Measurements from ENCODE around the gene USP25. TPM values are rescaled to one million over a fixed set of nuclear protein-coding genes. Genes with fewer than 3 reads are reported as not detected.

Gene USP25
- total and polyA plus RNA-seq, 2 of the 8 experiments (the other 6 are each of a cell fraction or from before 2014, with no cell fraction given): 11.2 to 48.1 TPM

- H3K4me2 ChIP-seq (ENCODE audit: insufficient read depth in 1 of 2, low read depth in 2 of 2, low read length in 2 of 2): no peak overlapping the region
- ChIA-PET POLR2A (ENCODE audit: partially characterized antibody) (interaction anchor here (0.7 to 4.0 kb wide), 3 partner anchors 13 to 1084 kb away, joined by 3 to 26 read pairs (median 4); partner anchors contain the start of gene USP25), CTCF (ENCODE audit: partially characterized antibody) (interaction anchor here (0.7 to 2.1 kb wide), 3 partner anchors 9 to 186 kb away, joined by 3 to 6 read pairs (median 4); no protein-coding TSS in a partner anchor)
- H2BK5ac ChIP-seq (ENCODE audit: low read depth, low read length): no peak overlapping the region
- DNase-seq (ENCODE audit: low read depth in 1 of 2, low spot score in 2 of 2) (no peak), FAIRE-seq (no peak)
- no peak overlapping the region for H3K56ac ChIP-seq (replicated peaks; ENCODE audit: insufficient read length, low read depth, low read length)
- H3K27me3 ChIP-seq (replicated peaks in 1 of 4; ENCODE audit: control insufficient read depth in 3 of 4, extremely low read depth in 1 of 4, insufficient read depth in 3 of 4, low read length in 3 of 4): no peaks in the 10 kb centered on the region
- TF ChIP-seq CTCF (IDR thresholded peaks at IDR 0.05; ENCODE audit: control extremely low read depth in 1 of 3, insufficient read depth in 1 of 3, low read depth in 1 of 3, low read length in 3 of 3) (no peak), GABPA (IDR thresholded peaks at IDR 0.05; ENCODE audit: borderline replicate concordance, insufficient read depth, low read length) (no peak)
- H4K5ac ChIP-seq (ENCODE audit: insufficient read length, low read depth, low read length): no peak overlapping the region
- peaks cover 19 to 93% of the 10 kb centered on the region in 2 experiments for H3K79me2 ChIP-seq (ENCODE audit: control insufficient read depth in 1 of 2, insufficient read depth in 2 of 2, low read length in 2 of 2)
- WGBS, 2 experiments (ENCODE audit: extremely low coverage in 1 of 2, insufficient coverage in 1 of 2, insufficient read length in 1 of 2, insufficient replicate concordance in 2 of 2, low coverage in 1 of 2, low lambda C conversion rate in 2 of 2, missing lambda C conversion rate in 1 of 2): 95% methylated on average over 1 of the region's 1 CpG; no CpG with 5 or more reads in 1 of the 2 experiments
- no peak overlapping the region for H2BK12ac ChIP-seq (ENCODE audit: low read depth, low read length)
- H3K18ac ChIP-seq (ENCODE audit: extremely low read depth, low read length): no peak overlapping the region
- no peak overlapping the region for H2BK15ac ChIP-seq (ENCODE audit: low read length)
- H3K27ac ChIP-seq (ENCODE audit: low read depth, low read length): no peak overlapping the region
- H3K4ac ChIP-seq (replicated peaks; ENCODE audit: insufficient read length, low read depth, low read length): no peak overlapping the region
- no peak overlapping the region for H3K4me3 ChIP-seq (ENCODE audit: extremely low read depth in 1 of 4, insufficient read depth in 2 of 4, low read depth in 3 of 4, low read length in 4 of 4)
- no peak overlapping the region for H4K8ac ChIP-seq (ENCODE audit: extremely low read depth, insufficient read depth, low read length)
- no peaks in the 10 kb centered on the region for H3K9me3 ChIP-seq (ENCODE audit: insufficient read depth in 2 of 2, low read depth in 1 of 2, low read length in 1 of 2)
- no peaks in the 10 kb centered on the region for H3K36me3 ChIP-seq (ENCODE audit: control insufficient read depth in 2 of 4, insufficient read depth in 4 of 4, low read length in 3 of 4)
- H3K4me1 ChIP-seq (replicated peaks in 1 of 4; ENCODE audit: control insufficient read depth in 3 of 4, insufficient read depth in 4 of 4, low read length in 3 of 4): peaks cover 1 to 26% (median 14%) of the 10 kb centered on the region in 4 experiments; a peak in 6 of 7 replicates
- no peak overlapping the region for H2AFZ ChIP-seq (ENCODE audit: low read length)
- no peaks in the 10 kb centered on the region for H3K23me2 ChIP-seq (ENCODE audit: low read depth, low read length)
- H3K23ac ChIP-seq (ENCODE audit: insufficient read length): no peak overlapping the region
- H2AK5ac ChIP-seq (ENCODE audit: low read depth, low read length): no peak overlapping the region
- H2BK20ac ChIP-seq (ENCODE audit: low read length): no peak overlapping the region
- no peak overlapping the region for H3K9ac ChIP-seq (replicated peaks in 1 of 4; ENCODE audit: extremely low read depth in 1 of 4, low read depth in 3 of 4, low read length in 3 of 4)
- no peak overlapping the region for H3K14ac ChIP-seq (ENCODE audit: insufficient read length)
- H3K79me1 ChIP-seq (ENCODE audit: low read depth, low read length): no peaks in the 10 kb centered on the region
- H4K91ac ChIP-seq (replicated peaks; ENCODE audit: insufficient read length, low read length): no peak overlapping the region
- peaks cover 9% of the 10 kb centered on the region in 2 experiments for H4K20me1 ChIP-seq (replicated peaks in 1 of 2; ENCODE audit: control insufficient read depth in 1 of 2, insufficient read depth in 2 of 2, low read length in 2 of 2)
- H2BK120ac ChIP-seq (replicated peaks; ENCODE audit: low read depth, low read length): no peak overlapping the region
Measured at GRCh38 chr21:15751037-15751436, 21.3 kb downstream of the USP25 start.

Measured in H1 (cell line).